NCI-H2196 treated with DMSO at 0.1 percent for 48 hours (cell line): Measurements from ENCODE around the gene EFHD1.
"Not testable (repeated sequence)": the region's sequence is repeated elsewhere in the genome, so short reads cannot be mapped to it uniquely, and the experiment has no call there.

Experiments used
- DNase-seq: peaks from one replicate; lab custom pipeline; 2025; ENCODE audit not compliant: unreplicated experiment; lab: John Stamatoyannopoulos, UW

Gene EFHD1

GRCh38 chr2:232615339-232615738 is 18.1 kb upstream of the EFHD1 start:
- DNase-seq: no peak

DNA sequence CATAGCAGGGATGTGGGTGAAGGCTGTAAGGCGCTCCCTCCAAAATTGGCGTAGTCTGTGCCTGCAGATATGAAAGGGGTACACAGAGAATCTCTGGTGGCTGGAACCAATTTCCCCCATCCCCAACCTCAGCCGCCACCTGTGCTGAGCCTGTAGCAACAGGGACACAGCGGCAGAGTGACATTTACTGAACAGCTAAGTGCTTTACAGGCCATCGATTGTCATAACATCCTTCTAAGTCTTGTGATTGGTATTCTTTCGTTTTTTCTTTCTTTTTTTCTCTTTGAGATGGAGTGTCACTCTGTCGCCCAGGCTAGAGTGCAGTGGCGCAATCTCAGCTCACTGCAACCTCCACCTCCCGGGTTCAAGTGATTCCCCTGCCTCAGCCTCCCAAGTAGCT is 12.2 kb upstream of the EFHD1 start:
- DNase-seq: no peak

DNA sequence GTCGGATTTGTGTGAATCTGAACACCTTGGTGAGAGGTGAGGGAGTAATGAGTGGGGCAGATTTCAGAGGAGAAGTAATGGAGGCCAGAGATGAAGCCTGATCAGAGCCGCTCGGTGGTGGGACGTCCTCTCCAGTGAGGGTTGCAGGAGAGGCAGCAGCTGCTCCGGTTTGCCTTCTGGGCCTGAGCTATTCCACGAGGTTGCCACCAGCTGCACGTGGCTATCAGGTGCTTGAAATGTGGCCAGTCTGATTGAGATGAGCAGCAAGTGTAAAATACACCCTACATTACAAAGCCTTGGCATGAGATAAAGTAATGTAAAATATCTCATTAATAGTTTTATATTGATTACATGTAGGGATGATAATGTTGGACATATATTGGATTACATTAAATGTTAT is 10.8 kb upstream of the EFHD1 start:
- no peak for DNase-seq

GRCh38 chr2:232623768-232624765 is 9.3 kb upstream of the EFHD1 start:
- no peak for DNase-seq

DNA sequence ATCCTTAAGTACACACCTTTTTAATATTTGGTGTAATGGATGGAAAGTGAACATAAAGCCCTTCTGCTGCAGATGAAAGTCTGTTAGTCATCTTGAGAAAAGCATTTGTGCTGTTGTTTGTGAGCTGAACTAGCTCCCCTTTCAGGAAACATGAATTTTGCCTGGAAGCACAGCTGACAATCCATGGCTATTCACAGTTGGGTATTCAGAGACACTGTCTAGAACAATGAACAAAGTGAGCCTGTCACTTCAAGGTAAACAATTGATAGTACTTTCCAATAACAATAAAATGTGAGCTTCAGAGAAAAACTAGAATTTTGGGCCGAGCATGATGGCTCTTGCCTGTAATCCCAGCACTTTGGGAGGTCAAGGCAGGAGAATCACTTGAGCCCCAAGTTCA is 6.8 kb upstream of the EFHD1 start:
- DNase-seq: no peak

DNA sequence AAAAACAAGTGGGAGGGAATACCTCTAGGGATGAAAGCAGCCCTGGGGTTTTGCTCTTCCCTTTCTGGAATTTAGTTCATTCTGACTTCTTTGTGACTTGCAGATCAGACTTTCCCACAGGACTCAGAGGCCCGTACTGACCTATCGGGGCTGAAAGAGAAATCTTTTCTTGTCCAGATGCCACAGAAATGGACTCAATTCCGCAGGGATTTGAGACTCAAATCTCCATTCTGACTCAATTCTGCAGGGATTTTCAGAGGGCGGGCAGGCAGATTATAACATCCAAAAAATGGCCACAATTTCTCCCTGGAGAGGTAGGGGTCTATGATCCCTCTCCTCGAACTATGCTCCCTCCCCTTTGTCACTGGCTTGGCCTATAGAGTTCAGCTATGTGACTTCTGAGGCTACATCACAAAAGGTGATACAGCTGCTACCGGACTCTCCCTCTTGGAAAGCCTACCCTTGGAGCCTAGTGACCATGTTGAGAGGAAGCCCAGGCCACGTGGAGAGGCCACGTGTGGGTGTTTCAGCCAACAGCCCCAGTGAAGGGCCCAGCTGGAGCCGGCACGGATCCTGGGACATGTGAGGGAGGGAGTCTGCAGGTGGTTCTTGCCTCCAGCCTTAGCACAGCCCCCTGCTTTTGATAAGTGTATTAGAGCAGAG is 4.8 kb upstream of the EFHD1 start:
- DNase-seq: no peak

- no peak for DNase-seq
Observed at GRCh38 chr2:232629129-232629475, 4.3 kb upstream of the EFHD1 start.

- DNase-seq: no peak
Observed at GRCh38 chr2:232632229-232632903, 1.0 kb upstream of the EFHD1 start.

DNA sequence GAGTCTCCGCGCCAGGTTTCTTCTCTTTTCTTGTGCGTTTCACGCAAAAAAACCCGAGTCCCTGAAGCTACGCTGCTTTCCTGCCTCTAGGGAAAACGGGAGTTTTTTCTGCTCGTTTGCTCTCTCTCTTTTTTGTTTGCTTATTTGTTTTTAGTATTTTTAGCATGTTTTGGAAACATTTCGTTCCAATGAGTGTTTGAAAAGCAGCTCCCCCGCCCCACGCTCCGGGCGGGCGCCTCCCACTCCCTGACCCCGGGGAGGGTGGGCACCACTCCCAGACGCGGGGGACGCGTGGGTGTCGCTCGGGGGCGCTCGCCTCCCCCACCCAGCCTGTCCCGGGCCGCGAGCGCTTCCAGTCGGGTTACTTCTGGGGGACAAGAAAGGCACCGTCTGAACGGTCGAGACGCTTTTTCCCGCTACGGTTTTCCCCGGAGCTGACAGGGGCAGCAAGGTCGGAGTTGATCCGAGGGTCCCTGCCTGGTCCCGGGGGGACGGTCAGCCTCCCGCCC is 446 bp upstream of the EFHD1 start:
- DNase-seq: no peak

GRCh38 chr2:232634206-232635150 is 1.1 kb downstream of the EFHD1 start:
- DNase-seq: no peak

DNA sequence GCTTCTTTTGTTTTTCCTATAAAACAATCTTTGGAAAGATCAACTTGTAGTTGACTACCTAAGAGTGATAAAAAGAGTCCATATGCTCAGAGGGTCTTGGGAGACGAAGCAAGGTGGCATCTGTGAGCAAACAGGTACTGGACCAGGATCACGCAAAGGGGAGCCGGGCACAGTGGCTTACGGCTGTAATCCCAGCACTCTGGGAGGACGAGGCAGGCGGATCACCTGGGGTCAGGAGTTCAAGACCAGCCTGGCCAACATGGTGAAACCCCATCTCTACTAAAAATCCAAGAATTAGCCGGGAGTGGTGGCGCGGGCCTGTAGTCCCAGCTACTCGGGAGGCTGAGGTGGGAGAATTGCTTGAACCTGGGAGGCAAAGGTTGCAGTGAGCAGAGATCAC is 2.0 kb downstream of the EFHD1 start:
- not testable (repeated sequence) for DNase-seq

DNA sequence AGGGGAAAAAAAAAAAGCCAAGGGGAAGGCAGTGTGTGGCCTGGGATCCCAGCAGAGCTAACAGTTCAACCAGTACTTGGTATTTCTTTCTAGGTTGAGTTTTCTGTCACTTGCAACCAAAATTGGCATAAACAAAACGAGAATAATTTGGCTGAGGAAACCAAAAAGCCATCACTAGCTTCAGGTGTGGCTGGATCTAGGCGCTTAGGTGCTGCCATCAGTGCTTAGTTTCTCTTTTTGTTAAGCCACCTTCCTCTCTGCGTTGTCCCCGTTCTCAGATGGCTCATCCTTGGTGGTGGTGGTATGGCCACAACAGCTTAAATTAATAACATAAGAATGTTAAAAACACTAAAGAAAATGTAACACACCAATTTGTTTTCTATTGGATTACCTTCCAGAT is 2.4 kb downstream of the EFHD1 start:
- DNase-seq: no peak

- no peak for DNase-seq
Observed at GRCh38 chr2:232636788-232637420, 3.5 kb downstream of the EFHD1 start.

- no peak for DNase-seq
Observed at GRCh38 chr2:232637866-232638583, 4.6 kb downstream of the EFHD1 start.

DNA sequence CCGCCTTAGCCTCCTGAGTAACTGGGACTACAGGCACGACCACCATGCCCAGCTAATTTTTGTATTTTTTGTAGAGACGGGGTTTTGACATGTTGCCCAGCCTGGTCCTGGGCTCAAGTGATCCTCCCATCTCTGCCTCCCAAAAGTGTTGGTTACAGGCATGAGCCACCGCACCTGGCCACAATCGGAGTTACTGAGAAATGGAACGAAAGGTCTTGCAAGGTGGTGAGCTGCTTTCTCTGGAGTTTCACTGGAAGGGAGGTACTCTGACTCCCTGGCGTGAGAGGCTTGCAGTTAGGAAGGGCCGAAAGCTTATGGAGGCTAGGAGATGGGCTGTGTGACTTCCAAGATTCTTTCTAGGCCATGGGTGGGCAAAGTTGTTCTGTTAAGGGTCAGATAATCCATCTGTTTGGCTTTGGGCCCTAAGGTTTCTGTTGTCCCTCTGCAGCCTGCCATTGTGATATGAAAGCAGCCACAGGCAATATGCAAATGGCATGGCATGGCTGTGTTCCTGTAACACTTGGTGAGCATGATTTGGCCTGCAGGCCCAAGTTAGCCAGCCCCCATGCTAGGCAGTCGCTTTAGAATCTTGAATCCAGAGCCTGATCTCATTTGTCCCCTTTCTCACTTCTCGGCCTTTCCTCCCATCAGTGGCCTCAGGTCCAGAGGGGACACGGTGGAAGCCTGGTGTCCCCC is 7.9 kb downstream of the EFHD1 start:
- DNase-seq: no peak

DNA sequence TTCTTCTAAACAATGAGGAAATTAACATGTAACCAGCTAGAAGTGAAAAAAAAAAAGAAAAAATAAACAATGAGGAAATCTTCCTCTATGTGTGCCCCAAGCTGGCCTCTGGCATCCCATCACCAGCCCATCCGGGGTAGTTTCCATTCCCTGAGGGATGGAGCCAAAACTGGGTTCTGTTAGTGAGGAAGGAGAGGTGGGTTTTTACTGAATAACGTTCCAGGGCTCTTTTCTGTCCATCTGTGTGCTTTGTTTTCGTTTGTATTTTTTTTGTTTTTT is 9.7 kb downstream of the EFHD1 start:
- DNase-seq: no peak

DNA sequence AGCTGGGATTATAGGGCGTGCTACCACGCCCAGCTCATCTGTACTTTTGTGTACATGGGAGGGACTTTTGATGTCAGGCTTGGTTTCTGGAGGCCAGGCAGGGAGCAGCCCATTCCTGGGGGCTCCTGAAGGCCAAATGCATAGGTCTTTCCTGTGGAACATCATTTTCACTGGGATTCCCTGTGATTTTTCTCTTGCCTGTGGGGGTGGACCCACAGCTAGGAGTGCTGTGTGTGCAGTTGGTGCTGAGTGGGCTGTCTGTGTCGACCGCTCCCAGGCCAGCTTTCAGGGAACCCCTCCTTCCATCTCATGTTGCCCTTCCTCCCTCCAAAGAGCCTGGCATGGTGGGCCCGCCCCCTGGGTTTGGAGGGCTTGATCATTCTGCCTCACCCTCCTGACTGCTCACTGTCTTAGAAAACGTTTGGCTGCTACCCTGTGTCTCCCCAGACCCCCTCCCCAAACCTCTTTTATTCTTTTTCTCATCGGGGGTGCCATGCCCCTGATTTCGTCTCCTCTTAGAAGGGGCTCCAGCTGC is 10.5 kb downstream of the EFHD1 start:
- DNase-seq: no peak

- no peak for DNase-seq
Observed at GRCh38 chr2:232645061-232645460, 11.7 kb downstream of the EFHD1 start.

DNA sequence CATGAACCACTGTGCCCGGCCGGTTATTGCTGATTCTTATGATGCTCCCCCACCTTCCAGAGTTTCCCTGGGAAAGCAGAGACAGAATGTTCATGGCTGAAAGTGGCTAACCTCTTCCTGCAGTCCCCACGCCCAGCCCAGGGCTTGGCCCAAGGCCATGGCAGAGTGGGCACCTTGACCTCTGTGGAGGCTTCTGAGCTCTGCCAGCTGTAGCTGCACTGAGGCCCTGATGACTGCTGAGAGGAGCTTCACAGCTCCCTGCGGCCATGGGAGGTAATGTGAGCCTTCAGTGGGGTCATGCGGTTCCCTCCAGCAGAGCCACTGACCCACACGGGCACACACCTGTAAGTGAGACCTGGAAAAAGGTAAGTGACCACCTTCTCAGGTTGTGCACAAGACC is 13.3 kb downstream of the EFHD1 start:
- DNase-seq: no peak
